Activated CD4-positive, CD25-positive, alpha-beta regulatory T cell treated with anti-CD3 and anti-CD28 coated beads, Interleukin-2, amount 50 U/mL, for 24 hours (primary cell): ENCODE results near the gene RSPO1.
A peak's percentile ranks its signal among the peaks of the same experiment; 100 is the strongest.
"Not testable (repeated sequence)": the region's sequence is repeated elsewhere in the genome, so short reads cannot be mapped to it uniquely, and the experiment has no call there.

Experiments
- ATAC-seq, 2 donors: fragments of 150-1000 bp; cut with Tn5 transposase; one replicate each; pipeline ENCODE4 v1.10.0; 2021; ENCODE audit warnings: mild to moderate bottlenecking in 1 of 2, moderate library complexity in 1 of 2

The RSPO1 gene

GRCh38 chr1:37614105-37614504 is 20.6 kb downstream of the RSPO1 start:
- no peak for ATAC-seq

- ATAC-seq, result no peak
Measured at GRCh38 chr1:37612186-37612585, 22.5 kb downstream of the RSPO1 start.

GRCh38 chr1:37609994-37610393 is 24.7 kb downstream of the RSPO1 start:
- ATAC-seq, result no peak

GRCh38 chr1:37609002-37609401 is 25.7 kb downstream of the RSPO1 start:
- no peak for ATAC-seq

- no peak for ATAC-seq
Measured at GRCh38 chr1:37606481-37607263, 28.0 kb downstream of the RSPO1 start.

GRCh38 chr1:37605806-37606474 is 28.8 kb downstream of the RSPO1 start:
- ATAC-seq, result no peak

- ATAC-seq, result no peak
Measured at GRCh38 chr1:37605061-37605650, 29.5 kb downstream of the RSPO1 start.

GRCh38 chr1:37602750-37603694 is 31.7 kb downstream of the RSPO1 start:
- peak; percentile 35 to 51 for ATAC-seq

GRCh38 chr1:37601441-37601840 is 33.3 kb downstream of the RSPO1 start:
- ATAC-seq, result no peak

GRCh38 chr1:37599940-37600339 is 34.8 kb downstream of the RSPO1 start:
- no peak for ATAC-seq

GRCh38 chr1:37596182-37596667 is 38.5 kb downstream of the RSPO1 start:
- ATAC-seq, result no peak

GRCh38 chr1:37595440-37596181 is 39.1 kb downstream of the RSPO1 start, which contains the start of gene GNL2:
Gene GNL2, minus strand, starts transcription at chr1:37595937. Its CDS starts 115 bp downstream, at chr1:37595822.
- peak; percentile 98 to 99 for ATAC-seq

GRCh38 chr1:37593726-37594125 is 41.0 kb downstream of the RSPO1 start:
- no peak for ATAC-seq

GRCh38 chr1:37588939-37589338 is 45.8 kb downstream of the RSPO1 start:
- ATAC-seq, result no peak

- ATAC-seq, result not testable (repeated sequence)
Measured at GRCh38 chr1:37584544-37584943, 50.1 kb downstream of the RSPO1 start.

- no peak for ATAC-seq
Measured at GRCh38 chr1:37575692-37576091, 59.0 kb downstream of the RSPO1 start.

GRCh38 chr1:37574834-37575480 is 59.7 kb downstream of the RSPO1 start:
- no peak for ATAC-seq

GRCh38 chr1:37570528-37571334 is 64.0 kb downstream of the RSPO1 start:
- ATAC-seq, result peak in 1 of 2 donors; percentile 36

- no peak for ATAC-seq
Measured at GRCh38 chr1:37567023-37567422, 67.7 kb downstream of the RSPO1 start.

- ATAC-seq, result no peak
Measured at GRCh38 chr1:37564892-37565291, 69.8 kb downstream of the RSPO1 start.
